Measurements from ENCODE around the gene SEC14L3. TPM values are rescaled to one million over a fixed set of nuclear protein-coding genes. Genes with fewer than 3 reads are reported as not detected.

SEC14L3 gene
- total and polyA plus RNA-seq, 10 of the 15 experiments (the other 5 are each of a cell fraction or from before 2014, with no cell fraction given), result 0.03 TPM; not detected in 9

DNA sequence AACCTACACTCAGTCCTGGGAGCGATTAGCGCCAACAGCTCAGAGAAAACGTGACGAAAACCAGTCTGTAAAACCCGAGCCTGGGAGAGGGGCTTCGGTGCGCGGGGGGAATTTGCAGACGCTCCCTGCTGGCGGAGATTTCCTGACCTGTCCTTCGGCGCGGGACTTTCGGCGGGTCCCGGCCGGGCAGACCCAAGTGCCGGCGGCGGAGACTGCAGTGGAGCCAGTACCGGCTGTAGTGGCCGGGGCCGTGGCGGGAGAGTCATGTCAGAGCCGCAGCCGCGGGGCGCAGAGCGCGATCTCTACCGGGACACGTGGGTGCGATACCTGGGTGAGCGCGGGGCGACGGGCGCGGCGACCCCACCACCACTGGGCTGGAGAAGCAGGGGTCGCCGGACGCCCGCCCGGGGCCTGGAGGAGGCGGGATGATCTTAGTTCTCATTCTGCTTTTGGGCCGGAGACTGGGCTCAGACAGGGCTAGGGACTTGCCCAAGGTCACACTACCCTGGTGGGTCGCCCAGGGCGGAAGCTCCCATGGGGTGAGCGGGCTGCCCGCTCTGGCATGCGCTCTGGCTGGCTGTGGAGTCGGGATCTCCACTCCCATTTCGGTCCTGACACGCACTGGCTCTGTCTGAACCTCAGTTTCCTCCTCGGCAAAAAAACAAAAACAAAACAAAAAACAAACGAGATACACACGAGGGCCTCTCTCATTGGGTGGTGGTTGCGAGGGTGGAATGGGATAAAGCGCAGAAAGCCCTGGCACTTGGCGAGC, 46.0 kb downstream of the SEC14L3 start, which contains the start of gene MTFP1:
Gene MTFP1 (plus strand): TSS at position 153 of the 772 bp plus-strand sequence. CDS start 112 bp downstream, at position 265.
- peak; percentile 37 for ATAC-seq
- H3K4me1 ChIP-seq (ENCODE audit: control insufficient read depth, insufficient read depth, low read length), result peaks cover 22% of the 10 kb centered on the region
- ChIA-PET CTCF (interaction anchor here (0.7 to 7.5 kb wide), 19 partner anchors 8 to 318 kb away, joined by 3 to 172 read pairs (median 4); partner anchors contain the start of genes CASTOR1 and SEC14L2), POLR2A (interaction anchor here (0.5 to 6.4 kb wide), 10 partner anchors 9 to 1334 kb away, joined by 3 to 60 read pairs (median 7); partner anchors contain the start of genes SEC14L2 and TBC1D10A), RAD21 (ENCODE audit: unreplicated experiment) (interaction anchor here (2.9 to 7.3 kb wide), 4 partner anchors 19 to 137 kb away, joined by 13 to 137 read pairs (median 38); partner anchors contain the start of genes CASTOR1, RNF215, SEC14L2 and TBC1D10A), SMC1A (ENCODE audit: uncharacterized antibody, unreplicated experiment) (interaction anchor here (0.9 to 6.0 kb wide), 7 partner anchors 8 to 138 kb away, joined by 4 to 69 read pairs (median 8); no protein-coding TSS in a partner anchor)
- WGBS (ENCODE audit: insufficient coverage, insufficient replicate concordance, low lambda C conversion rate, missing lambda C conversion rate), result 1% methylated on average over 53 of the region's 61 CpGs
- no peaks in the 10 kb centered on the region; the same call in 2 of the 3 replicates for H3K9me3 ChIP-seq (replicated peaks; ENCODE audit: control insufficient read depth, insufficient read depth, low read length)
- H2AFZ ChIP-seq (ENCODE audit: control insufficient read depth, low read depth, low read length), result peak within 1 kb of the TSS; percentile 67
- TSS peak; percentile 59 for BruUV-seq (replicated peaks)
- H3K27me3 ChIP-seq (replicated peaks in 1 of 2; ENCODE audit: control insufficient read depth in 2 of 2, insufficient read depth in 2 of 2, low read length in 1 of 2), result no peaks in the 10 kb centered on the region
- peak within 1 kb of the TSS; percentile 85 for H3K9ac ChIP-seq (ENCODE audit: control insufficient read depth, insufficient read depth, low read length)
- peaks cover 45% of the 10 kb centered on the region for H3K79me2 ChIP-seq (ENCODE audit: control insufficient read depth, insufficient read depth, low read length)
- H3K27ac ChIP-seq (ENCODE audit: control insufficient read depth, insufficient read depth), result peak within 1 kb of the TSS; percentile 82
- H3K36me3 ChIP-seq (ENCODE audit: control insufficient read depth in 2 of 2, insufficient read depth in 2 of 2, low read length in 1 of 2), result peaks cover 3 to 14% of the 10 kb centered on the region in 2 experiments; a peak in 2 of 4 replicates
- in situ Hi-C loops (cut with MboI), result no loop called here
- intact Hi-C loops (cut with micrococcal nuclease; ENCODE audit: unreplicated experiment), result loop anchor here (2.0 kb wide), 1 partner anchor 137 kb away; the partner anchor contains the start of gene CASTOR1
- no peak for FAIRE-seq
- DNase-seq (ENCODE audit: low read depth, low spot score), result no peak
- H3K4me2 ChIP-seq (ENCODE audit: control insufficient read depth, insufficient read depth), result peak within 1 kb of the TSS; percentile 99
- no peaks in the 10 kb centered on the region for H4K20me1 ChIP-seq (ENCODE audit: control insufficient read depth, insufficient read depth)
- H3K4me3 ChIP-seq, result peak within 1 kb of the TSS; percentile 65
- no peak for TF ChIP-seq MEF2A (IDR thresholded peaks at IDR 0.05; ENCODE audit: insufficient read depth, low read depth, low read length)
- TF ChIP-seq GATAD2B (conservative IDR thresholded peaks at IDR 0.05; ENCODE audit: low read depth), result peak; percentile 81
- TF ChIP-seq, protein P1, sequence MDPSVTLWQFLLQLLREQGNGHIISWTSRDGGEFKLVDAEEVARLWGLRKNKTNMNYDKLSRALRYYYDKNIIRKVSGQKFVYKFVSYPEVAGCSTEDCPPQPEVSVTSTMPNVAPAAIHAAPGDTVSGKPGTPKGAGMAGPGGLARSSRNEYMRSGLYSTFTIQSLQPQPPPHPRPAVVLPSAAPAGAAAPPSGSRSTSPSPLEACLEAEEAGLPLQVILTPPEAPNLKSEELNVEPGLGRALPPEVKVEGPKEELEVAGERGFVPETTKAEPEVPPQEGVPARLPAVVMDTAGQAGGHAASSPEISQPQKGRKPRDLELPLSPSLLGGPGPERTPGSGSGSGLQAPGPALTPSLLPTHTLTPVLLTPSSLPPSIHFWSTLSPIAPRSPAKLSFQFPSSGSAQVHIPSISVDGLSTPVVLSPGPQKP (IDR thresholded peaks at IDR 0.05; ENCODE audit: low read depth, low read length), result 0 out of 2 replicates have a peak, but pooled peaks have one; percentile 8
- no peak for TF ChIP-seq SIX5 (IDR thresholded peaks at IDR 0.05; ENCODE audit: low read depth, low read length, severe bottlenecking)
- TF ChIP-seq CREB1 (IDR thresholded peaks at IDR 0.05; ENCODE audit: low read depth), result 0 out of 2 replicates have a peak, but pooled peaks have one; percentile 16
- TF ChIP-seq POLR2A (IDR thresholded peaks at IDR 0.05; ENCODE audit: low read depth, low read length), result peak; percentile 72
- peak; percentile 30 for TF ChIP-seq MEF2B (IDR thresholded peaks at IDR 0.05; ENCODE audit: partially characterized antibody, poor library complexity, severe bottlenecking)
- TF ChIP-seq BCL11A (IDR thresholded peaks at IDR 0.05; ENCODE audit: low read depth, low read length), result no peak
- TF ChIP-seq TCF3 (IDR thresholded peaks at IDR 0.05; ENCODE audit: borderline replicate concordance, insufficient read depth, low read depth, low read length), result 0 out of 2 replicates have a peak, but pooled peaks have one; percentile 13
- TF ChIP-seq, protein P2, sequence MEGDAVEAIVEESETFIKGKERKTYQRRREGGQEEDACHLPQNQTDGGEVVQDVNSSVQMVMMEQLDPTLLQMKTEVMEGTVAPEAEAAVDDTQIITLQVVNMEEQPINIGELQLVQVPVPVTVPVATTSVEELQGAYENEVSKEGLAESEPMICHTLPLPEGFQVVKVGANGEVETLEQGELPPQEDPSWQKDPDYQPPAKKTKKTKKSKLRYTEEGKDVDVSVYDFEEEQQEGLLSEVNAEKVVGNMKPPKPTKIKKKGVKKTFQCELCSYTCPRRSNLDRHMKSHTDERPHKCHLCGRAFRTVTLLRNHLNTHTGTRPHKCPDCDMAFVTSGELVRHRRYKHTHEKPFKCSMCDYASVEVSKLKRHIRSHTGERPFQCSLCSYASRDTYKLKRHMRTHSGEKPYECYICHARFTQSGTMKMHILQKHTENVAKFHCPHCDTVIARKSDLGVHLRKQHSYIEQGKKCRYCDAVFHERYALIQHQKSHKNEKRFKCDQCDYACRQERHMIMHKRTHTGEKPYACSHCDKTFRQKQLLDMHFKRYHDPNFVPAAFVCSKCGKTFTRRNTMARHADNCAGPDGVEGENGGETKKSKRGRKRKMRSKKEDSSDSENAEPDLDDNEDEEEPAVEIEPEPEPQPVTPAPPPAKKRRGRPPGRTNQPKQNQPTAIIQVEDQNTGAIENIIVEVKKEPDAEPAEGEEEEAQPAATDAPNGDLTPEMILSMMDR (IDR thresholded peaks at IDR 0.05 in 2 of 3, conservative IDR thresholded peaks at IDR 0.05 in 1 of 3; ENCODE audit: control insufficient read depth in 2 of 3, extremely low read depth in 1 of 3, insufficient read depth in 1 of 3, low read depth in 3 of 3, low read length in 3 of 3), result 0 out of 6 replicates have a peak, but pooled peaks of 1 of the 3 experiments have one; percentile 1
- no peak for TF ChIP-seq RBBP5 (conservative IDR thresholded peaks at IDR 0.05)
- TF ChIP-seq TAF1 (IDR thresholded peaks at IDR 0.05; ENCODE audit: borderline replicate concordance, low read depth, low read length), result no peak
- peak; percentile 80 for TF ChIP-seq MXI1 (IDR thresholded peaks at IDR 0.05; ENCODE audit: low read depth, low read length)
- no peak for TF ChIP-seq NFYA (IDR thresholded peaks at IDR 0.05; ENCODE audit: borderline replicate concordance, low read depth, low read length)
- TF ChIP-seq, protein P3, sequence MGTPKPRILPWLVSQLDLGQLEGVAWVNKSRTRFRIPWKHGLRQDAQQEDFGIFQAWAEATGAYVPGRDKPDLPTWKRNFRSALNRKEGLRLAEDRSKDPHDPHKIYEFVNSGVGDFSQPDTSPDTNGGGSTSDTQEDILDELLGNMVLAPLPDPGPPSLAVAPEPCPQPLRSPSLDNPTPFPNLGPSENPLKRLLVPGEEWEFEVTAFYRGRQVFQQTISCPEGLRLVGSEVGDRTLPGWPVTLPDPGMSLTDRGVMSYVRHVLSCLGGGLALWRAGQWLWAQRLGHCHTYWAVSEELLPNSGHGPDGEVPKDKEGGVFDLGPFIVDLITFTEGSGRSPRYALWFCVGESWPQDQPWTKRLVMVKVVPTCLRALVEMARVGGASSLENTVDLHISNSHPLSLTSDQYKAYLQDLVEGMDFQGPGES (IDR thresholded peaks at IDR 0.05), result peak; percentile 59; the same call in 1 of the 2 replicates

All from GM12878 (cell line).